ENCODE results near the gene BSDC1. TPM values are rescaled to one million over a fixed set of nuclear protein-coding genes. Genes with fewer than 3 reads are reported as not detected.

The BSDC1 gene
- total RNA-seq, 1 donor: 68.0 TPM

DNA sequence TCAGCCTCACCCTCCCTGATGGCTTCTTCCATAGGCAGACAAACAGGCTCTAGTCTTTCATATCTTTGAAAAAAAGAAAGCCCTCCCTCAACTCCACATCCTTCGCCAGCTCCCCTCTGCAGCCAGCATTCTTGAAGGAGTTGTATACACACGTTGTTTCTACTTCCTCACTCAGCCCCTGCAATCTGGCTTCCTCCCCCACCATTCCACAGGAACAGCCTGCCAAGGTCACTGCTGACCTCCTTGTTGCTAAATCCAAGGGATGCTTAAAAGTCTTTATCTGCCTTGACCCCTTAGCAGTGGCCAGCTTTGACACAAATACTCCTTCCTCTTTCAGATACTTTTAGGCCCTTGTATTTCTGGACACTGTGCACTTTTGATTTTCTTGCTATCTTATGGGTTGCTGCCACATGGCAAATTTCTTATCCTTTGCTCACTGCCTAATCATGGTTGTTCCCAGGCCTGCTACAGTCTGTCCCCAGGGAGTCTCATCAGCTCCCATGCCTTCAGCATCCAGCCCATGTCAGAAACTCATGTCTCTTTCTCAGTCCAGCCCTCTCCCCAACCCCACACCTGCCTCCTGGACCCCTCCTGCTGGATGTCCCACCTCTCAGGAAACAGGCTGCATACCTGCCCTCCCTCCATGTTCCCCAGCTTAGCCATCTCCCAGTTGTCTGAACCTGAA, 40.2 kb downstream of the BSDC1 start:
- Histone ChIP-seq H2AFZ (ENCODE audit: low read length) (peak overlapping the region; percentile 32), H3K27ac (ENCODE audit: low read depth, low read length) (peak overlapping the region; percentile 67), H3K79me2 (ENCODE audit: insufficient read depth, low read length) (no peaks in the 10 kb centered on the region), H3K4me2 (ENCODE audit: insufficient read depth, low read length) (peak overlapping the region; percentile 87), H4K20me1 (ENCODE audit: insufficient read depth, low read length) (no peaks in the 10 kb centered on the region), H3K36me3 (ENCODE audit: insufficient read depth, low read length) (peaks cover 5% of the 10 kb centered on the region), H3K9me3 (ENCODE audit: low read depth, low read length) (no peaks in the 10 kb centered on the region), H3K27me3 (ENCODE audit: insufficient read depth, low read length) (no peaks in the 10 kb centered on the region), H3K4me1 (ENCODE audit: insufficient read depth, low read length) (peaks cover 27% of the 10 kb centered on the region), H3K4me3 (ENCODE audit: insufficient read depth, low read length) (no peak overlapping the region)
- peak; percentile 93 for DNase-seq (ENCODE audit: insufficient read length, low spot score, missing footprints)
- TF ChIP-seq, protein P1, sequence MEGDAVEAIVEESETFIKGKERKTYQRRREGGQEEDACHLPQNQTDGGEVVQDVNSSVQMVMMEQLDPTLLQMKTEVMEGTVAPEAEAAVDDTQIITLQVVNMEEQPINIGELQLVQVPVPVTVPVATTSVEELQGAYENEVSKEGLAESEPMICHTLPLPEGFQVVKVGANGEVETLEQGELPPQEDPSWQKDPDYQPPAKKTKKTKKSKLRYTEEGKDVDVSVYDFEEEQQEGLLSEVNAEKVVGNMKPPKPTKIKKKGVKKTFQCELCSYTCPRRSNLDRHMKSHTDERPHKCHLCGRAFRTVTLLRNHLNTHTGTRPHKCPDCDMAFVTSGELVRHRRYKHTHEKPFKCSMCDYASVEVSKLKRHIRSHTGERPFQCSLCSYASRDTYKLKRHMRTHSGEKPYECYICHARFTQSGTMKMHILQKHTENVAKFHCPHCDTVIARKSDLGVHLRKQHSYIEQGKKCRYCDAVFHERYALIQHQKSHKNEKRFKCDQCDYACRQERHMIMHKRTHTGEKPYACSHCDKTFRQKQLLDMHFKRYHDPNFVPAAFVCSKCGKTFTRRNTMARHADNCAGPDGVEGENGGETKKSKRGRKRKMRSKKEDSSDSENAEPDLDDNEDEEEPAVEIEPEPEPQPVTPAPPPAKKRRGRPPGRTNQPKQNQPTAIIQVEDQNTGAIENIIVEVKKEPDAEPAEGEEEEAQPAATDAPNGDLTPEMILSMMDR (IDR thresholded peaks at IDR 0.05; ENCODE audit: extremely low read depth, low read depth, low read length): no peak

DNA sequence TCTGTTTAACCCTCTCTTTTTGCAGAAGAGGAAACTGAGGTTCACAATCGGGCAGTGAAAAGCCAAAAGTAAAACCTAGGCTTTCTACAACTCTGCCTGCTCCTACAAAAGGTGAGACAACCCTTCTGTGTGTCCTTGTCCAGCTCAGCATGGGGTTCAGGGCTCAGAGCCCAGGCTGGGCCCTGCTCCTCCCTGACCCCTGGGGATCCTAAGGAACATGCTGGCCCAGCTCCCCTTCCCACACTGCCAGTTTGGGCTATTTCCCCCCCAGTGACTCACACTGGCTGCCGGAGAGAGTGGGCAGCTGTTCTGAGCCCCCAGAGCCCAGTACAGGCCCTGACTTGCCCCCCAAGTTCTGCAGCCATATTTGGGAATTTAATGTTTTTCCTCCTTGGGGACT, 40.8 kb downstream of the BSDC1 start:
- H3K36me3 ChIP-seq (ENCODE audit: insufficient read depth, low read length): peaks cover 5% of the 10 kb centered on the region

DNA sequence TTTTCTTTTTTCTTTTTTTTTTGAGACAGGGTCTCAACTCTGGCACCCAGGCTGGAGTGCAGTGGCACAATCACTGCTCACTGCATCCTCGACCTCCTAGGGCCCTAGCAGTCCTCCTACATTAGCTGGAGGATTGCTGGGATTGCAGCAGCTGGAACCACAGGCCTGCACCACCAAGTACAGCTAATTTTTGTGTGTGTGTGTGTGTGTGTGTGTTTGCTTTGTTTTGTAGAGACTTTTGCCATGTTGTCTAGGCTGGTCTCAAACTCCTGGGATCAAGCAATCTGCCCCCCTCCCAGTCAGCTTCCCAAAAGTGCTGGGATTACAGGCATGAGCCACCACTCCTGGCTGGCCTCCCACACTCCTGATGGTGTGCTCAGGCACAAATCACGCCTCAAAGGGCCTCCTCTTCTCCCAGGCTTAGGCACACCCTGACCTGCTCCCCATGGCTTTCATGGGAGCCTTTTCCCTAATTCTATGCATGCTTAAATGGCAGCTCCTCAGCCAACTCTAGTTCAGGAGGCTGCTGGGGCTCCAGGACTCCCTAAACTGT, 41.3 kb downstream of the BSDC1 start:
- Histone ChIP-seq H3K27ac (ENCODE audit: low read depth, low read length) (peak overlapping the region; percentile 67), H3K36me3 (ENCODE audit: insufficient read depth, low read length) (peaks cover 5% of the 10 kb centered on the region), H2AFZ (ENCODE audit: low read length) (no peak overlapping the region), H3K27me3 (ENCODE audit: insufficient read depth, low read length) (no peaks in the 10 kb centered on the region), H3K79me2 (ENCODE audit: insufficient read depth, low read length) (no peaks in the 10 kb centered on the region), H3K4me3 (ENCODE audit: insufficient read depth, low read length) (no peak overlapping the region), H3K4me2 (ENCODE audit: insufficient read depth, low read length) (peak overlapping the region; percentile 87), H4K20me1 (ENCODE audit: insufficient read depth, low read length) (no peaks in the 10 kb centered on the region), H3K9me3 (ENCODE audit: low read depth, low read length) (no peaks in the 10 kb centered on the region), H3K4me1 (ENCODE audit: insufficient read depth, low read length) (peaks cover 27% of the 10 kb centered on the region)
- DNase-seq (ENCODE audit: insufficient read length, low spot score, missing footprints): peak; percentile 26
- TF ChIP-seq, protein P1 (IDR thresholded peaks at IDR 0.05; ENCODE audit: extremely low read depth, low read depth, low read length): no peak

More for the DNA sequence above, 40.8 kb downstream of the BSDC1 start:
- Histone ChIP-seq H4K20me1 (ENCODE audit: insufficient read depth, low read length) (no peaks in the 10 kb centered on the region), H3K79me2 (ENCODE audit: insufficient read depth, low read length) (no peaks in the 10 kb centered on the region), H3K4me1 (ENCODE audit: insufficient read depth, low read length) (peaks cover 27% of the 10 kb centered on the region), H2AFZ (ENCODE audit: low read length) (peak overlapping the region; percentile 32), H3K27ac (ENCODE audit: low read depth, low read length) (peak overlapping the region; percentile 67), H3K27me3 (ENCODE audit: insufficient read depth, low read length) (no peaks in the 10 kb centered on the region), H3K4me3 (ENCODE audit: insufficient read depth, low read length) (no peak overlapping the region), H3K9me3 (ENCODE audit: low read depth, low read length) (no peaks in the 10 kb centered on the region), H3K4me2 (ENCODE audit: insufficient read depth, low read length) (peak overlapping the region; percentile 87)
- TF ChIP-seq, protein P1 (IDR thresholded peaks at IDR 0.05; ENCODE audit: extremely low read depth, low read depth, low read length): no peak
- peak; percentile 74 for DNase-seq (ENCODE audit: insufficient read length, low spot score, missing footprints)

DNA sequence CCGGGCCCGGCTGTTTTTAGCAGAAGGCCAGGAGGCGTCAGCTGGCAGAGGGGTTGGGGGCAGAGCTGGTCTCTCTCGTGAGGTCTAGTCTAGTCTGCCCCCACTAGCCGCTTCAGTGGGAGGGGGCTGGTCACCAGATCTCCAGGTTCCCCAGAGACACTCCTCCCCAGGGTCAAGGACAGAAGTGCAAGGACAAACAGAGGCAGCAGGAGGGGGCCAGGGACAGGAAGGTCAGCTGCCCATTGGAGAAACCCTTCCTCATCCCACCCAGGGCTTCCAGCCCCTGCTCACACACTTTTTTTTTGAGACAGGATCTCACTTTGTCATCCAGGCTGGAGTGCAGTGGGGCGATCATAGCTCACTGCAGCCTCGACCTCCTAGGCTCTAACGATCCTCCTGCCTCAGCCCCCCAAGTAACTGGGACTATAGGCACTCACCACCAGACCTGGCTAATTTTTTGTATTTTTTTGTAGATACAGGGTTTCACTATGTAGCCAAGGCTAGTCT, 41.9 kb downstream of the BSDC1 start:
- DNase-seq (ENCODE audit: insufficient read length, low spot score, missing footprints): no peak
- Histone ChIP-seq H2AFZ (ENCODE audit: low read length) (peak overlapping the region; percentile 86), H3K36me3 (ENCODE audit: insufficient read depth, low read length) (peaks cover 5% of the 10 kb centered on the region), H3K27ac (ENCODE audit: low read depth, low read length) (peak overlapping the region; percentile 85), H3K79me2 (ENCODE audit: insufficient read depth, low read length) (no peaks in the 10 kb centered on the region), H3K9me3 (ENCODE audit: low read depth, low read length) (no peaks in the 10 kb centered on the region), H3K4me1 (ENCODE audit: insufficient read depth, low read length) (peaks cover 27% of the 10 kb centered on the region), H3K27me3 (ENCODE audit: insufficient read depth, low read length) (no peaks in the 10 kb centered on the region), H3K4me2 (ENCODE audit: insufficient read depth, low read length) (peak overlapping the region; percentile 87), H4K20me1 (ENCODE audit: insufficient read depth, low read length) (no peaks in the 10 kb centered on the region), H3K4me3 (ENCODE audit: insufficient read depth, low read length) (peak overlapping the region; percentile 85)
- TF ChIP-seq, protein P1 (IDR thresholded peaks at IDR 0.05; ENCODE audit: extremely low read depth, low read depth, low read length): no peak

Measured in osteoblast (primary cell).